COLO829 (cell line): ENCODE measurements around the gene L3MBTL3.
A peak's percentile ranks its signal among the peaks of the same experiment; 100 is the strongest.

ENCODE experiments used
- DNase-seq: peaks from one replicate; pipeline ENCODE4 v3.0.0; 2012; ENCODE audit warnings: low spot score

Gene L3MBTL3

GRCh38 chr6:130027948-130028347 is 9.6 kb downstream of the L3MBTL3 start:
- no peak for DNase-seq

GRCh38 chr6:130029163-130029562 is 10.8 kb downstream of the L3MBTL3 start:
- DNase-seq, result no peak

GRCh38 chr6:130032758-130033340 is 14.5 kb downstream of the L3MBTL3 start:
- no peak for DNase-seq

GRCh38 chr6:130033949-130034348 is 15.6 kb downstream of the L3MBTL3 start:
- DNase-seq, result no peak

- DNase-seq, result no peak
Observed at GRCh38 chr6:130034378-130035146, 16.2 kb downstream of the L3MBTL3 start.

- no peak for DNase-seq
Observed at GRCh38 chr6:130035211-130035610, 16.8 kb downstream of the L3MBTL3 start.

GRCh38 chr6:130037207-130037811 is 18.9 kb downstream of the L3MBTL3 start:
- DNase-seq, result no peak

GRCh38 chr6:130041594-130041993 is 23.2 kb downstream of the L3MBTL3 start:
- DNase-seq, result no peak

GRCh38 chr6:130043344-130043743 is 25.0 kb downstream of the L3MBTL3 start:
- no peak for DNase-seq

GRCh38 chr6:130045622-130046021 is 27.2 kb downstream of the L3MBTL3 start:
- no peak for DNase-seq

GRCh38 chr6:130046671-130047070 is 28.3 kb downstream of the L3MBTL3 start:
- no peak for DNase-seq

GRCh38 chr6:130047088-130047995 is 29.0 kb downstream of the L3MBTL3 start:
- DNase-seq, result no peak

GRCh38 chr6:130050230-130050629 is 31.8 kb downstream of the L3MBTL3 start:
- no peak for DNase-seq

GRCh38 chr6:130054725-130055124 is 36.3 kb downstream of the L3MBTL3 start:
- DNase-seq, result no peak

GRCh38 chr6:130055271-130055670 is 36.9 kb downstream of the L3MBTL3 start:
- DNase-seq, result no peak

- DNase-seq, result no peak
Observed at GRCh38 chr6:130057495-130057894, 39.1 kb downstream of the L3MBTL3 start.

GRCh38 chr6:130063806-130064205 is 45.4 kb downstream of the L3MBTL3 start:
- DNase-seq, result no peak

- DNase-seq, result no peak
Observed at GRCh38 chr6:130065609-130066156, 47.3 kb downstream of the L3MBTL3 start.

GRCh38 chr6:130069485-130069884 is 51.1 kb downstream of the L3MBTL3 start:
- no peak for DNase-seq

- DNase-seq, result no peak
Observed at GRCh38 chr6:130070326-130070725, 51.9 kb downstream of the L3MBTL3 start.

- DNase-seq, result peak; percentile 19
Observed at GRCh38 chr6:130070792-130071191, 52.4 kb downstream of the L3MBTL3 start.

- DNase-seq, result no peak
Observed at GRCh38 chr6:130075879-130076460, 57.6 kb downstream of the L3MBTL3 start.
